ENCODE data around the gene RXRB.

DNA sequence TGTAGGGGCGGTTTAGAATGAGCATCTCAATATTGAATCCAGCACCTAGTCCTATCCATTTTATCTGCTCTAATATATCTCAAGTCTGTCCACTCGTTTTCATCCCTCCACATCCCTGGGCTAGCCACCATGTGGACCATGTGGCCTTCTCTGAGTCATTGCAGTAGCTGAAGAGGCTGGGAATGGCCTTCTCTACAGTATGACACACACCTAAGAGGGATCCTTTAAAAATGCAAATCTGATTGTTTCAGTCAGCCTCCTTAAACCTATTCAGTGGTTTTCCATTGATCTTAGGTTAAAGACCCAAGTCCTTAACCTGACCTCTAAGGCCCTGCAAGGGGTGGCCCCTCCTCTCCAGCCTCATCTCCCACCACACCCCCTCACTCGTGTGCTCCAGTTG, 17.2 kb upstream of the RXRB start:
- no peak for TF ChIP-seq POLR2A (IDR thresholded peaks at IDR 0.05)
- TF ChIP-seq, protein P1, sequence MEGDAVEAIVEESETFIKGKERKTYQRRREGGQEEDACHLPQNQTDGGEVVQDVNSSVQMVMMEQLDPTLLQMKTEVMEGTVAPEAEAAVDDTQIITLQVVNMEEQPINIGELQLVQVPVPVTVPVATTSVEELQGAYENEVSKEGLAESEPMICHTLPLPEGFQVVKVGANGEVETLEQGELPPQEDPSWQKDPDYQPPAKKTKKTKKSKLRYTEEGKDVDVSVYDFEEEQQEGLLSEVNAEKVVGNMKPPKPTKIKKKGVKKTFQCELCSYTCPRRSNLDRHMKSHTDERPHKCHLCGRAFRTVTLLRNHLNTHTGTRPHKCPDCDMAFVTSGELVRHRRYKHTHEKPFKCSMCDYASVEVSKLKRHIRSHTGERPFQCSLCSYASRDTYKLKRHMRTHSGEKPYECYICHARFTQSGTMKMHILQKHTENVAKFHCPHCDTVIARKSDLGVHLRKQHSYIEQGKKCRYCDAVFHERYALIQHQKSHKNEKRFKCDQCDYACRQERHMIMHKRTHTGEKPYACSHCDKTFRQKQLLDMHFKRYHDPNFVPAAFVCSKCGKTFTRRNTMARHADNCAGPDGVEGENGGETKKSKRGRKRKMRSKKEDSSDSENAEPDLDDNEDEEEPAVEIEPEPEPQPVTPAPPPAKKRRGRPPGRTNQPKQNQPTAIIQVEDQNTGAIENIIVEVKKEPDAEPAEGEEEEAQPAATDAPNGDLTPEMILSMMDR (IDR thresholded peaks at IDR 0.05): no peak
- no peak for TF ChIP-seq POLR2AphosphoS5 (IDR thresholded peaks at IDR 0.05)

Data from sigmoid colon (tissue), 4 donors.